GM19438 (cell line): ENCODE results near the gene EGFLAM.

ENCODE experiments used
- ATAC-seq: cut with Tn5 transposase; IDR thresholded peaks from one replicate; pipeline ENCODE4 v1.9.1; 2021; ENCODE audit warnings: low read depth; ENCODE audit not compliant: unreplicated experiment

Gene EGFLAM

GRCh38 chr5:38263983-38264382, 5.6 kb downstream of the EGFLAM start:
- no peak for ATAC-seq

GRCh38 chr5:38265546-38266179, 7.3 kb downstream of the EGFLAM start:
- ATAC-seq: no peak

DNA sequence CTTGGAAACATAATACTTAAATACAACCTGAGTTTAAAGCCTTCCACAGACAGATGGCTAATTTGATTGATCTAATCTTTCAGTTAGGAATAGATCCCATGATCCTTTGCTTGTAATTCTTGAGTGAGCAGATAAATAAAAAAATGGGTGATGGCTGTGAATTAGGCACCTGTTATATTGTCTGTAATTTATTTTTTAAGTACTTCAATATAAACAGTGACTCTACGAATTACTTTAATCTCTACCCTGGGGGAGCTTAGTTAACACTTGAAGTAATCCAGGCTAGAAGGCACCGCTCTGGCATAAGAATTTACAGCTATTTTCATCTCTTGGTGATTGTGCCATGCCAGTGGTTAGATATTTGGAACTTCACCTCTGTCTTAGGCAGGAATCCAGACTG, 9.0 kb downstream of the EGFLAM start:
- ATAC-seq: no peak

DNA sequence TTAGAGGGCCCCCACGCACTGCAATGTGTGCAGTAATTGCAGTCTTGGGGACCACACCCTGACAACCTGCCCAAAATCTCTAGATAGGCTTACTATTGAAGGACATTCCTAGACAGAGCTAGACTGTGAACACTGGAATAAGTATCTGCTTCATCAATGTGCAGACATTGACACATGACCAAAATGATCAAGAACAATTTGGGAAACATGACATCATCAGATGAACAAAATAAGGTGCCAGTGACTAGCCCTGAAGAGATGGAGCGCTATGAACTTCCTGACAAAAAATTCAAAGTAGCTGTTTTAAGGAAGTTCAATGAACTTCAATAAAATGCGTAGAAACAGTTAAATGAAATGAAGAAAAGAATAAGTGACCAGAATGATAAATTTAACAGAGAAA, 15.3 kb downstream of the EGFLAM start:
- ATAC-seq: no peak

GRCh38 chr5:38274370-38274769, 16.0 kb downstream of the EGFLAM start:
- no peak for ATAC-seq

GRCh38 chr5:38284384-38284783, 26.0 kb downstream of the EGFLAM start:
- no peak for ATAC-seq

GRCh38 chr5:38285226-38285625, 26.9 kb downstream of the EGFLAM start:
- ATAC-seq: no peak

DNA sequence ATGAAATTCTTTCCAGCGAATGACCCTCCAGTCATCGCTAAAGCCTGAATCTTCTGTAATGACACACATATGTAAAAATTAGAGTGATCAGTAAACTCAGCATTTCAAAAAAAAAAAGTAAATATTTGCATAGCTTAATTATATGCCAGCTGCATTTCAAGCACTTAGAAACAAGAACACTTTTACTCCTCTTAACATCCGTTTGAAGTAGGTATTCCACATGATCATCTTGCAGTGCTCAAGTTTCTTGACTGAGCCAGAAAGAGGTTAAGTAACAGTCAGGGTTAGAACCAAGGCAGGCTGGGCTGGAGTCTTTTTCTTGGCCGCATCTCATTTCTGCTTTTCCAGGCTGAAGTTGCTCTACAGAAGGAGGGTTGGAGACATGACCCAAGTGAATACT, 27.6 kb downstream of the EGFLAM start:
- no peak for ATAC-seq

GRCh38 chr5:38287124-38287523, 28.8 kb downstream of the EGFLAM start:
- ATAC-seq: no peak

DNA sequence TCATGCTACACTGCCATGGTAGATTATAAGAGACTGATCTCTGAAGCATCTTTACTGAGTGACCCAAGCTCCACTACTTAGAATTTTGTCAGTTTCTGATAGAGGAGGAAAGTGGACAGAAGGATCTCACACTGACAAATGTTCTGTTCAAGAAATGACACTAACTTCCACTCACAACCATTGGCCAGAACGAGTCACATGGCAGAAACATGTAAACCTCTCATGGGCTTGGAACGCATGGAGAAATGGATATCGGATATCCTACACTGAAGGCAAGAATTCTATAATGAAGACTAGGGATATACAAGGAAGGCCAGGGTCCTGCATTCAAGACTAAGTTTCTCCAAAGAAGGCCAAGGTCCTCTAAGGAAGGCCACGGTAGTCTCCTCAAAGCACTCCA, 31.1 kb downstream of the EGFLAM start:
- ATAC-seq: no peak

DNA sequence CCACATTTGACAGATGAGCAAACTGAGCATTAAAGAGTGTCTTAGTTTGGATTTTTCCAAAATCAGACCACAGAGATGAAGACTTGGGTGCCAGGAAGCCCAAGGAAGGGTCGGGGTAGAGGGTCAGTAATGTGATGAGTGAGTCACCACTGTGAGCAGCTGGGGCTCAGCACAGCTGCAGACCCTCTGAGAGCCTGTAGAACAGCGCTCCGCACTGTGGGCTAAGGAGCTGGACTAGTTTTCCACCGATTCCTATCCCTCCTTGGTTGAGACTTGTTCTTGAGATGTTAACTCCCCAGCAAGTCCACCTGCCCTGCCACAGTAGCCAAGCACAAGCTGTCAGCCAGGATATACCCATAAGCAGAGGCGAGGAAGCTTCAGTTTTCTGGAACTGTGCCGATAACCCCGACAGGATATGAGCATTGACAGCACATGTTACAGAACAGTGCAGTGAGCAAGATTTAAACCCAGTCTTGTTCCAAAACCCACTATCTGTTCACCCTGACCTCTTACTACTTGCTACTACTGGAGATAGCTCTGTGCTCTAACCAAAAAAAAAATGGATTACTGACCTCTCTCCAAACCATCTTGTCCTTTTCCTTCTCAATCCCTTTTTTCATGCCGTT, 31.8 kb downstream of the EGFLAM start:
- no peak for ATAC-seq

- no peak for ATAC-seq
Observed at GRCh38 chr5:38291355-38291754, 33.0 kb downstream of the EGFLAM start.

DNA sequence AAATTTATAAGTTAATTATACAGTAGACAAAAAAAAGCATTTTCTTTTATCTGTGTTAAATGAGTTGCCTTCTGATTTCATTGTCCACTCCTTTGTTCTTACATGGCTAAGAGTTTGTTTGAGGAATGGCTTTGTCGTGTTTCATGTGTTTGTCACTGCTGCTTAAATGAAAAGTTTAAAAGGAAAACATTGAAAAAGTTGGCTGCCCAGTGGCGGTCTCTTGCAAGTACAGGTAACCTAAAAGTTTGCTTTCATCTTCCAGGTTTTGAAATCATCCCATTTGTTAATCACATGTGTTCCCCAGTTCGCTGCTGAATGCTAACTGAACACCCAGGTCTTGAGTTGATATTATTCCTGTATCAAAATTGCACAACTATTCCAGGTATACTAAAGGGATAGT, 33.9 kb downstream of the EGFLAM start:
- no peak for ATAC-seq

DNA sequence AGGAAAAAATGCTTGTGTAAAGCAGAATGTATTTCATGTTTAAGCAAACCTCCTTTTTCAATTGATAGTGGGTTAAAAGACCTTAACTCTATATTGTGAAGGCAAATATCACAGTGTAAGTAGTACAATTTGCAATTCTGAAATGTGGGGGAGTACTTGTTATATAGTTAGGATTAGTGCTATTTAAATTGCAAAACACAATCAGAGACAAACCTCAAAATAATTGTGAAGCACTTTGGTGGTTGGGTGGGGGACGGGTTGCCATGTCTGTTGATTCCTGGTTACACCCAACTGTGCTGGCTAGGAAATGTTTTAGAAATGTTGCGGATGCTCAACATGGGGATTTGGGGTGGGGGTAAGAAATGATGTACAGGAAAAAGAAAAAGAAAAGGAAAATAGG, 37.4 kb downstream of the EGFLAM start:
- no peak for ATAC-seq

DNA sequence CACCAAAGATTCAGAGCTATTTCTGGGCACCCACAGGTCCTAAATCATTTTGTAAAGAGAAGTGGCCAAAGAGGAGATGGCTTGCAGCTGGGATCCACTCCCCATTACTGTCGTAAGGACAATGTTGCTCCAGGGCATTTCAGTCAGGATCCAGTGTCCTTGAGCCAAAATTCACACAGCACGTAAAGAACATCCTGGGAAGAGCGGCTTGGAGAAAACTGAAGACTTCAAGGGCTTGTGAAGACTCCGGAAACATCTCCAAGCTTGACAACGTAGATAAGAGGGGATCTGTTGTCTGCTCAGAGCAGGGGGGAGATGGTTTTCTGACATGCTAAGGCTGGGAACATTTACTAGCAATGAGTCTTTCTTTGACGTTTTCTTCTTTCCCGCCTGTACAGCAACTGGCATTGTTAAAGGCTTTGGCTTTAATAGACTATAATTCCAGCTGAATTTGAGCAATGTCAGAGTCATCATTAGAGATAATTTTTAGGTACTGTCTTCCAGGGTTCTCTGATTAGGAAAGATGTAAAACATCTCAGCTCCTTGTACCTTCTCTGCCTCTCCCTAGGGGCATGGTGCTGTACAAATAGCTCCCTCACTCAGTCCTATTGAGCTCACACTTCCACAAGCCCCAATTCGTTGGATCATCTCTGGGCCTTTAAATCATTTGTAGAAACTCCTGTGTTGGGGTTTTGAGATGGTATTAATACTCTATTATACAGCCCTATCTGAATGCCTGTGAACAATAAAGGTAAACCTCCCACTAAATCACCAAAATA, 39.7 kb downstream of the EGFLAM start:
- ATAC-seq: no peak

- no peak for ATAC-seq
Observed at GRCh38 chr5:38299585-38299984, 41.2 kb downstream of the EGFLAM start.

DNA sequence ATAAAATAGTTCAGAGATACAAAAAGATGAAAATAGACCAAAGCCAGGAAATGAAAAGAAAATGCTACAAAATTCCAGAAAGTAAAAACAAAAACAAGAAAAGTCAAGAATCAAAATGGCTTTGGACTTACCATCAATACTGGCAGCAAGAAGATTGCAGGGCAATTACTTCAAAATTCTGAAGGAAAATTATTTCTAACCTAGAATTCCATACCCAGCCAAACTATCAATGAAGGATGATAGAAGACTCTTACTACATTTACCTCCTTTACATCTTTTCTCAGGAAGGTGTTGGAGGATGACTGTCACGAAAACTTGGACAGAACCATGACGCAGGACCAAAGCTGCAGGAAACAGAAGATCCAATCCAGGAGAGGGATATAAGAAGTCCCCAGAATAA, 46.8 kb downstream of the EGFLAM start:
- ATAC-seq: no peak

DNA sequence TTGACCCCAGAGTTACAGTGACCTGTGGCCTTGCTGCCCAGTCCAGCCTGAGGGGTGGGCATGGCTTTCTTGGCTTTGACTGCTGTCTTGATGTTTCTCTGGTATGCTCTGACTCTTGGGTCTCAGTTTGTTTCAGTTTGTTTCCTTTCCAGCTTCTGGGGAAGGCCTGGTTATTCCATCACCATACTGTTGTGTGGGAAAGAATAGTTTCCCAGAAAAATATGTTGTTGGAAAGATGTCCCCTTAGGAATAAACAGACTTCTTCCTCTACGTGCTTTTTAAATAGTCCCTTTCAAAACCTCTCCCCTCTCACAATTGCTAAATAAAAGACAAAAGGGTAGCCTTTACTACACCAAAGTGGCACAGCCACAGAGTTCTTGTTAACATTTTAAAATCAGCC, 49.5 kb downstream of the EGFLAM start:
- ATAC-seq: no peak

DNA sequence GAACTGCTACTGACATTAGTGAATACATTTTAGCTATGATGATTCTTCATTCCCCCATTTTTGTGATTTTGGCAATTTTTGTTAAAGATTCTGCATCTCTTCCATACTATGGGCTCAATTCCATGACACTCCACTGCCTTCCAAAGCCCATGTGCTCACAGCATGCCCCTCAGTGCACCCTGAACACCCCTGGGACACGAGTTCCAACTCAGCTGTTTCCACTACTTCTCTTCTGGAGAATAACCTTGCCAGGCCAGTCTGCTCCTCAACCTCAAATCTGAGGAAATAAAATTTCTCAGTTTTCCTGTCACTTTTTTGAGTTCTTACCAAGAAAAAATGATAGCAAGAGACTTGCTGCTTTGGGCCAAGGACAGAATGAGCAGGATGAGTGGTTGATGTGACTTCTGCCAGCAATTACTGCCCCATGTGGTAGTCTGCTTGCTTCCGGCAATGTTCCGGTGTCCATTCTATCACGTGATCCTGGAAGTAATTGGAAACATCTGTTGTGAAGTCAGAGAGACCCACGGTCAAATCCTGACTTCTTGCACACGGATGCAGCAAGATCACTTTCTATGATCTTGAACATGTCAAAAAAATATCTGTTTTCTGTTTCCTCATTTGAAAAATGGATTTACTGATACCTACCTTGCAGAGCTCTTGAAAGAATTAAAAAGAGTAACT, 58.3 kb downstream of the EGFLAM start:
- ATAC-seq: no peak

DNA sequence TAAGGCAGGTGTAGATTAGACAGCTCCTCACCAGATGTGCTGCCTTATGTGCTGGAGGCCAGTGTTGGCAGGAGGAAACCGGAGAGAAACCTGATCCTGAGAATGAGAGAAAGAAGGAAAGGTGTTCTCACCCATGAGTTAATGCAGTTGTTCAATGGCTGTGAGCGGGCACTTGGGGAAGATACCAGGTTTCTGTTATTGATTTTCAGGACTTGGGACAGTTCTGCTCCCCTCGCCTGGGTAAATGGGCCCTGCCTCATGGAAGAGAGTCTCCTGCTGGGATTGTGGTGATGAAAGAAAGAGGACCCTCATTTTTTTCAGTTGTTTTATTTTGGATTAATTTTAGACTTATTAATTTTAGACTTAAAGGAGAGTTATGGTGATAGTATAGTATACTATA, 59.5 kb downstream of the EGFLAM start:
- no peak for ATAC-seq

- ATAC-seq: no peak
Observed at GRCh38 chr5:38319491-38319890, 61.1 kb downstream of the EGFLAM start.
